SKM-1 treated with dmso at 0.1 percent for 144 hours (cell line): ENCODE measurements around the gene STAM.

Experiments
- DNase-seq: peaks from one replicate; lab custom pipeline; 2025; ENCODE audit not compliant: unreplicated experiment; lab: John Stamatoyannopoulos, UW

Gene STAM

DNA sequence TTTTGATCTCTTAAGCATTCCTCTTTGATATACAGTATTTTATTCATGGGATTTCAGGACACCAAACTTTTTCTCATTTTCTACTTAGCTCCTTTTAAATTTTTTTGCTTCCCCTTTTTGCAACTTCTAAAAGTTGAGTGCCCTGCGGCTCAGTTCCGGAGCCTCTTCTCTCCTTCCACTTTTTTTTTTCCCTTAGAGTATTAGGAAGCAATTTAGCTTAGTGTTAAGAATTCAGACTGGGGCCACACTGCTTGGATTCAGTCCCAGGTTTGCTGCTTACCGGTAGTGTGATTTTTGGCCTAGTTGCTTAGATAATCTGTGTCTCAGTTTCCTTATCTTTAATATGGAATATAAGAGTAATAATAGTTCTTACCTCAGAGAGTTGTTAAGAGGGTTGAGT lies 3.4 kb downstream of the STAM start:
- DNase-seq: peak; percentile 34

DNA sequence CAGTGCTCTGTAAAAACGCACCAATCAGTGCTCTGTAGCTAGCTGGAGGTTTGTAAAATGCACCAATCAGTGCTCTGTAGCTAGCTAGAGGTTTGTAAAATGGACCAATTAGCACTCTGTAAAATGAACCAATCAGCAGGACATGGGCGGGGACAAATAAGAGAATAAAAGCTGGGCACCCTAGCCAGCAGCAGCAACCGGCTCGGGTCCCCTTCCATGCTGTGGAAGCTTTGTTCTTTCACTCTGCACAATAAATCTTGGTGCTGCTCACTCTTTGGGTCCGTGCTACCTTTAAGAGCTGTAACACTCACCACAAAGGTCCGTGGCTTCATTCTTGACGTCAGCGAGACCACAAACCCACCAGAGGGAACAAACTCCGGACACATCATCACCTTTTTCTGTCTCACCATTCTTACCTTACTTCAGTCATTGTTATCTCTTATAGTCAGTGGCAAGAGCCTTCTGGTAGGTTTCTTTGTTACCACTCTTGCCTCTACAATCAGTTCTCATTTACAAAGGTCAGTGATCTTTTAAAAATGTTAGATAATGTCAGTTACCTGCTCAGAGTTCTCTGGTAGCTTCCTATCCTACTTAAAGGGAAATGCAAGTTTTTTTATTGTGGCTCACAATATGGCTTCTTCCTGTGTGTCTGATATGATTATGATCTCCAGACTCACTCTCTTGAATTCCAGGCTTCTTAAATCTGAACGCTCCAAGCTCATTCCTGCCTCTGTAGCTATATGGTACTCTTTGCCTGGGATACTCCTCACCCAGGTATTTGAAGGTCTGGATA lies 4.5 kb downstream of the STAM start:
- no peak for DNase-seq

DNA sequence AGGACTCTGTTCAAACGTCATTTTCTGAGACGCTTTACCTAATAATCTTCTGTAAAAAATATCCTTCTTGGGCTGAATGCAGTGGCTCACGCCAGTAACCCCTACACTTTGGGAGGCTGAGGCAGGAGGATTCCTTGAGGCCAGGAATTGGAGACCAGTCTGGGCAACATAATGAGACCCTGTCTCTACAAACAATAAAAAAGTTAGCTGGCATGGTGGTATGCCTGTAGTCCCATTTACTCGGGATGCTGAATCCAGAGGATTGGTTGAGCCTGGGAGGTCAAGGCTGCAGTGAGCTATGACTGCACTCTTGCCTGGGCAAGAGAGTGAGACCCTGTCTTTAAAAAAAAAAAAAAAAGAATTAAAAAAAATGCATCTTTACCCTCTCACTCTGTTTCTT lies 5.1 kb downstream of the STAM start:
- DNase-seq: no peak

DNA sequence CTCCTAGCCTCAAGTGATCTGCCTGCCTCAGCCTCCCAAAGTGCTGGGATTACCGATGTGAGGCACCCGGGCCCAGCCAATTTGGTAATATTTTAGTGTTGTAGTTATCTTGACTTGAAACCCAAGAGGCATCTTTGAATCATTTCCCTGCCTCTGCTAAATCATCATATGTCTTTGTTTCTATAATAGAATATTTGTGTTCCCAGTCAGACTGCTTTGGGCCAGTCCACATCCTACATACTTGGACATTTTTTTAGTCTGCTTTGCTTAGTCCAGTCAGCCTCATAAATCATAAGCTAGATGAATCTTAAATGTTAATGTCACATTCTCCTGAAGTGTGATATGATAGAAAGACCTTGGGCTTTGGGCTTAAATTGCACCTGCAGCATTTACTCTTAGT lies 5.9 kb downstream of the STAM start:
- DNase-seq: no peak

DNA sequence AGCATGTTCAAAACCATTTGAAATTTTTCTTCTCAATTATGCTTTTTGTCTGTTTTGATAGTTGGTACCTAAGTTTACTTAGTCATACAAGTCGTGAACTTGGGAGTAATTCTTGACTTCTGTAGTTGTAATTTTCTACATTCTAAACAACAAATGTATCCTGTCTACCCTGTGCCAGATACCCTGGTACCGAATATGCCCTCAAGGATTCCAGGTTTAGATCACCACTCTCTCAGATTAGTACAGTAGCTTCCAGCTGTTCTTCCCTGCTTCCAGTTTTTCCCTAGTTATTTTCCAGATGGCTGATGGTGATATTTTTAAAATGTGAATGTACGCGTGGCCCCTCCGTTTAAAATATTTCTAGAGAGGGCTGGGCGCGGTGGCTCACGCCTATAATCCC lies 6.5 kb downstream of the STAM start:
- DNase-seq: no peak

DNA sequence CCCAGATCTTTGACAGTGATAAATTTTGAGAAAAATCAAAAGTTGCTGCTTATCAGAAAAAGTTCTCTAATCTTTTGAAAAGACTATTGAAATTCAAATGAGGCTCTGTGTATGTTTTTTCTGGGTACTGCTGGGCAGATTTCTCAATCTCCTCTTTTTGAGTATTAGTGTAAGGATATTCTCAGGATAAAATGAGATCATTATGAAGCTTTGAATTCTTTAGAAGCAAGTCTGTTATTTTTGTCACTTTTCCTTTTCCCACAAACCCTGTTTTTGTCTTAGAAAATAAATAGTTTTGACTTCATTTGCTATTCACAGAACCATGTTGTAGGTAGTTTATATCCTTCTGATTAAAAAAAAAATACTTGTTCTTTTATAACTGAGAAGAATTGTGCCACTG lies 7.9 kb downstream of the STAM start:
- DNase-seq: no peak

DNA sequence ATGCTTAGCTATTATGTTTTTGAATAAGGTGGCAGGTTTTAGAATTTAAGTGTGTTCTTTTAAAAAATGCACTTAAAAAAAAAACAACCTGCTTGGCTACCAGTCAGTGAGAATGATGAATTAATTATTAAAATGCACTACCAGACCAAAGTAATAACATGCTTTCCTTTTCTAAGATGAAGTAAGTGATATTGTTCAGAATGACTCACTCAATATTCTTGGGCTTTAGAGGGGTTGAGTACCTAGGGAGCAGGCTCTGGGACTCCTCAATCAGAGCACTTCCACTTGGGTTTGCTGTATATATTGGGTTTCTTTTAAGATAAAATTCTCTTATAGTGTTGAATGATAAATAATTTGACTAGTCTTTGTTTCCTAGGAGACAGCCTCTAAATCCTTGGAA lies 8.6 kb downstream of the STAM start:
- no peak for DNase-seq

DNA sequence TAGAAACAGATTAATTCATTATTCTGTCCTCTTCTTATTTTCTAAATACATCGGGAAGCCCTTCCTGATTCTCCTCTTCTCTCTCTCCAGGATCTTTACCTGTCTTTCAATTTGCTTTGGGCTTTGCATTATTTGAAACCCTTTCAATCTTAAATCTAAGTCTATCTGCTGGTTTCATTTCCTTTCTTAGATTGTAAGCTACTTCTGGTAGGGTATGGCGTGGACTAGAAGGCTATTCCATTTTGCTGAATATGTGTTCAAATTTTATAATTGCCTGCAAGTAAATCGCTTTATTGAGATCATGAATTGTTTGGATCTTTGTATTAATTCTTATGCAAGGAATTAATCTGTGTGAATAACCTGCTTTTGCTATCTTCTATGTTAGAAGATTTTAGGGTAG lies 11.1 kb downstream of the STAM start:
- DNase-seq: no peak

DNA sequence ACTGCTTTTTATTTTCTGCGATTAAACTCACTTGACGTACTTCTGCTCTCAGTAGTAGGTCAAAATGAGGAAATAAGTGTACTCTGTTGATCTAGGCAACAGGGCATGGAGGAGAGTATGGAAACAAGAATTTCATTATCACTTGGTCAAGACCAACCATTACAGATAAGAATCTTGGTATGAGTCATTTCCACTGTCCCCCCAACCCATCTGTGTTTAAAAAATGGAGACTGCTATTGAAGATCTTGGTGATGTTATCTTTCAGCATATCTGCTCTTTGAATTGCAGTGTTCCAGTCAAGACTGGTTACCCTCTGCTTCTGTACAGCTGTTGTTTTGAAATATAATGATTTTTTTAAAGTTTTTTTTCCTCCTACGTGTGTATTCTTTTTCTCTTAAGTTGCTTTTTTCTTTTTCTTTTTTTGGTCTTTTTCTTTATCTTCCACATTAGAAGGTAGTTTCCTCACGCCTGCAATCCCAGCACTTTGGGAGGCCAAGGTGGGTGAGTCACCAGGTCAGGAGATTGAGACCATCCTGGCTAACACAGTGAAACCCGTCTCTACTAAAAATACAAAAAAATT lies 11.7 kb downstream of the STAM start:
- no peak for DNase-seq

DNA sequence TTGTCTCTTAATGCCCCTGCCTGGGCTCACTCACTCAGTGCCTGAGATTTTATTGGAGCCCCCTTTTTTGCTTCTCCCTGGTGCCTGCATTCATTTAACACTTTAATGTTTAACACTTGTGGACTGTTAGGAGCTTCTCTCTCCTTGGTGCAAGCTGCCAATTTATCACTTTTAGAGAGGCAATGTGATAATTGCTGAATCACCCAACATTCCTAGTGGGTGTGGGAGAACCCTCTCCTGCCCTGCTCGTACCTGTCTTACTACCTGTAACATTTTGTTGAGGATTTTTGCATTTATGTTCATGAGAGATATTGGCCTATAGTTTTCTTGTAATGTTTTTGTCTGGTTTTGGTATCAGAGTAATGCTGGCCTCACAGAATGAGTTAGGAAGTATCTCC lies 13.2 kb downstream of the STAM start:
- DNase-seq: no peak

DNA sequence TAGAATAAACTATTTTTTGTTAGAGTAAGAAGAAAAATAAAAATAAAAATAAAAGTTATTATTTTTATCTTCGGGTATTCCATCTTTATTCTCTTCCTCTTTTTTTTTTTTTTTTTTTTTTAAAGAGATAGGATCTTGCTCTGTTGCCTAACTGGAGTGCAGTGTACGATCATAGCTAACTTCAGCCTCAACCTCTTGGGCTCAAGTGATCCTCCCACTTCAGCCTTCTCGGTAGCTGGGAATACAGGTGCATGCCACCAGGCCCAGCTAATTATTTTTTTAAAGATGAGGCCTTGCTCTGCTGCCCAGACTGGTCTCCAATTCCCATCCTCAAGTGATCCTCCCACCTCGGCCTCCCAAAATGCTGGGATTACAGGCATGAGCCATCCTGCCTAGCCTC lies 15.4 kb downstream of the STAM start:
- DNase-seq: no peak

DNA sequence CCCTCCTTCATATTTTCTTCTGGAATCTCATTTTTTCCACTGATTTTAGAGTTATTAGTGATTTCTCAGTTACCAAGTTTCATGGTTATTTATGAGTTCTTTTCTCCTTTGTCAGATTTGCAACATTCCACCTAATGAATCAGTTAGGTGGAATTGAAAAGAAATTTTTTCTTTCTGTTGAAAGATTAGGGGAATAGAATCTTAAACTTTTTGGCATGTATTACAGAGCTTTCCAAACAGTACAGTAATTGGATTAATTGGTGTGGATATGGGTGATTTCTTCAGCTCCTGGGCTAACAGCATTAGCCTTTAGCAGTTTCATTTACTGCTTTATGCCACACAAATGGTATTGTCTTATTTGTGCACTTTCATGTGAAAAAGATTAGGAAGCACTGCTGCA lies 17.0 kb downstream of the STAM start:
- no peak for DNase-seq

DNA sequence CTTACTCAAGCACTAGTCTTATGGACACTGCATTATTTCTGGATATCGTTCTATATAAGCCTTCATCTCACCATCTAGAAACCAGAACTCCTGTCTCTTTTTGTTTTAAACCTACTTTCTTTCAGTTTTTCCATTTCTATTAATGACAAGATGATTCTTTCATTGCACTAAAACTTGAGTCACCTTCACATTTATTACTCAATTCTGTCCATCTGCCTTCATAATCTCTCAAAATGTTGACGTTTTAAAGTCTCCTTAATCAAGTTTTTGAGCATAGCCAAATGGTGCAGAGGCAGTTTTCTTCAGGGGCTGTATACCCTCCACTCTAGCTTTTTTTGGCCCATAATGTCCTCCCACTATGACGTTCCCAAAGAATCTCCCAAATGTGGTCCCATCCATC lies 17.6 kb downstream of the STAM start:
- no peak for DNase-seq

DNA sequence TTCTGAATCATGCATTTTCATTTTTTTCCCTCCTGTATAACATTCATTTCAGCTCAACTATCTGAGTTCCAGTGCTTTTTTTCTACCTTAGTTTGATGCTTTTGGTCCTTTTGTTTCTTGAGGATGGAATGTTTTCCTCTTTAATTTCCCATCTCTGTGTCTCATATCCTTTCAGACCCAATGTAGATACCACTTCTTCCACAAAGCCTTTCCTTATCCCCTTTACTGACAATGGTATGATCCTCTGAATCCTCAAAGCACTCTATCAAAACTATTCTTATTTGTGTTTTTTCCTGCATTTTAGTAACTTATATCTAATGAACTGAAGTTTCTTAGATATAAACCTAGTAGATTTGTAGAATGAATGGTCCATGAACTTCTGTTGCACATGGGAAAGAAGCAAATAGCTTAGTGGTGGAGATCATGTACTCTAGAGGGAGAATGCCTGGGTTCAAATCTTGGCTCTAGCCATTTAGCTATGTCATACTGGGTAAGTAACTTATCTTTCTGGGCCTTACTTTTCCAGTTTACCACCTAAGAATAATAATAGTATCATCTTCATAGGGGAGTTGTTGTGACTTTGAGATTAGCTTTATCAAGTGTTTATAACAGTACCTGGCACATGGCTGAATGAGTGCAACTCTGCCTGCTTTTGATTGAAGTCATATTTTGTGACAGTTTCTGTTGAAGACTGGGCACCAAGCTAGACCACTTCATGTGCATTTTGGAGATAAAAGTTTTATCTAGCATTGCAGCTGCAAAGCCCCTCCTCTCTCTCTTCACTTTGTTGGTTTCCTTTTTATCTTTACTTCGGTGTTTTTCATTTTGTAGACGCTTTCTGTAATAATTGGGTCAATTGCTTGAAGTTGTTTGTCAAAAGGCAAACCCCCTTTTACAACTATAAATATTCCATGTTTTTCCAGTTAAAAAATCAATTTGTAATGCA lies 18.5 kb downstream of the STAM start:
- DNase-seq: no peak

DNA sequence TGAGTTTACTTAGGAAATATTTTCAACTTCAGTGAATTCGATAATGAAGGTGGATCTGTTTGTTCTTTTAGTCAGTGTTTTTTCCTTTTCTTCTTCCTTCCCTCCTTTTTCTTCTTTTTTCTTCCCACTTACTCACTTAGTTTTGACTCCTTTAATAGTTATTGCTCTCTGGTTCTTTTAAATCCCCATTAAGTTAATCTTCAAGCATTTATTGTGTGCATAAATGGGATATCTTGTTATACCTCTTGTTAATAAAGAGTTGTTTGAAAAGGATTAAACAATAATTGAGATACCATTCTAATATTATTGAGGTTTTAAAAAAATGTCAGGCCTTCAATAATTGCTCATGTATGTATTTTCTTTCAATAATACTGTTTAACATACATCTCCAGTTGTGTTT lies 19.5 kb downstream of the STAM start:
- DNase-seq: no peak

DNA sequence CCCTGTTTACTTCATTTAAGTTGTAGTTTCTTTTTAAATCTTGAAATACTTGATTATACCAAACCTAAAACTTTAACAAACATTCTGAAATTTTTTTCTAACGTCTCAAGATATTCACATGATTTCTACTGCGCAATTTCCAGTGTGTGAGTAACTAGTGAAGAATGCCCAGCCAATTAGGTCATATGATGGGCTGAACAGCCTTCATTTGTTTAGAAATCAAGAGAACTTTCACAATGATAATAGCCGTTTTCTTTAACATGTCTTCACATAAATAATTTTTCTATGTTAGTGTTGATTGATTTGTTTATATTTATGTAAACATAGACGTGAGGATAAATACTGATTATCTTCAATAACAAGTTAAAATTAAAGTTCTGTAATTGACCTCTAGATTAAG lies 21.8 kb downstream of the STAM start:
- no peak for DNase-seq

DNA sequence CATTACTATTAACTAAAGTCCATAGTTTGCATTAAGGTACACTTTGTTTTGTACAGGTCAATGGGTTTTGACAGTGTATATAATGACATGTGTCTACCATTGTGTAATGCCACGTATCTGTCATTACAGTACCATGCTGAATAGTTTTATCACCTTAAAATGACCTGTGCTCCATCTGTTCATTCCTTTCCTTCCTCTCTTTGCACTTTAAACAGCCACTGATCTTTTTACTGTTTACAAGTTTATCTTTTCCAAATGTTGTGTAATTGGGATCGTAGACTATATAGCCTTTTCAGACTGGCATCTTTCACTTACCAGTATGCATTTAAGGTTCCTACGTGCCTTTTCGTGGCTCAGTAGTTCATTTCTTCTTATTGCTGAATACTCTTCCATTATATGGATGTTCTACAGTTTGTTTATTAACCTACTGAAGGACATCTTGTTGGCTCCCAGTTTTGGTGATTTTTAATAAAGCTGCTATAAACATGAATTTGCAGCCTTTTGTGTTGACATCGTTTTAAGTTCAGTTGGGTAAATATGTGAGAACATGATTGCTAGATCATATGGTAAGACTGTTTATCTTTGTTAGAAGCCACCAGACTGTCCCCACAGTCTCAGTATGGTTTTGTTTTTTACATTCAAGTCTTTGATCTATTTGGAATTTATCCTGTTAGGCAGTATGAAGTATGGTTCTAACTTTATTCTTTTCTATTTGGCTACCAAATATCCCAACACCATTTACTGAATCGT lies 24.7 kb downstream of the STAM start:
- no peak for DNase-seq

DNA sequence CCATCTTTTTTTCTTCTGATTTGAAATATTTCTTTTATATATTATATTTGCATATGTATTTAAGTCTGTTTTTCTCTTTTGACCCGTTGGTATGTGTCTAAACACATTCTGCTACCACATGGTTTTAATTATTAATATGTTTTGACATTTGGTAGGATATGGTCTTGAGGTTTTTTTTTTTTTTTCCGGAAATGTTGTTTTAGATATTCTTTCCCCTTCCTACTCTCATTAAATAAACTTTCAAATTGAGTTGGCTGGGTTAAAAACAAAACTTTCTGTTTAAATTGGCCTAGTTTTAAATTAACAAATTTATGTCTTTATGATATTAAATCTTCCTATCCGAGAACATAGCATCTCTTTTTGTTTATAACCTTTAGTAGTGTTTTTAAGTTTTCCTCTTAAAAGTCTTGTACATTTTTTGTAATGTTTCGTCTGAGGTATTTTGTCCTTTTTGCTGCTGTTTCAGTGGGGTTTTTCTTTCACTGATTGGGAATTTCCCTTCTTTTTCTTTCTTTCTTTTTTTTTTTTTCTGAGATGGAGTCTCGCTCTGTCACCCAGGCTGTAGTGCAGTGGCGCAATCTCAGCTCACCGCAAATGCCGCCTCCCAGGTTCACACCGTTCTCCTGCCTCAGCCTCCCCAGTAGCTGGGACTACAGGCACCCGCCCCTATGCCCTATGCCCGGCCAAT lies 25.4 kb downstream of the STAM start:
- DNase-seq: no peak

DNA sequence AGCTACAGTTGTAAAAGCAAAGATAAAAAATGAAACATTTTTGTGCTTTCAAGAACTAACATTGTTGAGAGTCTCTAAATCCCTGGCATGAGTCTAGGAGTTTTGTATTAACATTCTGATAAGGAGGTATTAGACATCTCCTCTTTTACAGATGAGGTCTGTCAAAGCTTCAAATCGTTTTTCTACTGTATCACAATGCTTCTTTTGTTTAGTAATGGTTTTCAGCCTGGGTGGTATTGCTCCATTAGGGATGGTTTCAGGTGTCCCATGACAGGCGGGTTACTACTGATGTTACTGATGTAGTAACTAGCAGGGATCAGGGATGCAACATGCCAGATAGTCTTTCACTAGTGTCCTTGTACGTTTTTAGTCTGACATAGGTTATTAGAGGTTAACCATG lies 27.4 kb downstream of the STAM start:
- no peak for DNase-seq

DNA sequence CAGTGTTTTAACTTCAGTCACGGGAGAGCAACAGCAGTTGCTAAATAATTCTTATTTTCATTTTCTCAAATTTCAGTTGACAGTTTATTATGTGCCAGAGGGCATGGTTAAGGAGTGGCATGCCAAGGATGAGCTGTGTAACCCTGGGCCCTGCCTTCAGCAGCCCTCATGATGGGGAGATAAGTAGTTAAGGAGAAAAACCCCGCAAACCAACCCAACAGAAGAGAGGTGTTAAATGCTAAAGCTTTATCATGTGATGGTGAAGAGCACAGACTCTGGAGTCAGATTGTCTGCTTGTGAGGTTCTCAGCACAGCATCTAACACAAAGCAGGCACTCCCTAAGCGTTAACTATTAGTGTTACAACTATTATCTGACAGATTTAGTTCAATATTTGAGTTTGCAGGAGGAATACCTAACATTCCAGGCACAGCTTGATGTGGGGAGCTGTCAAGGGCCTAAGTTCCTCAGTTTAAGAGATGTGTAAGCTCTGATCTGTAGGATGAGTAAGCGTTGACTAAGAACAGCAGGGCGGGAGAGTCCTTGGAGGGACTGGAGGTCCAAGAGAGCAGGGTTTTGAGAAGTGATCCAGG lies 29.6 kb downstream of the STAM start:
- no peak for DNase-seq
